Stimulated activated naive CD8-positive, alpha-beta T cell treated with anti-CD3 and anti-CD28 coated beads, Interleukin-15, Interleukin-2, amounts not matched to agents 100 ng/mL and 50 ng/mL, for 24 hours (primary cell): ENCODE results near the gene TEX101.

ENCODE experiments used
- H3K27ac Mint-ChIP-seq: one replicate; pipeline ENCODE4 v1.8.0; 2021; ENCODE audit warnings: mild to moderate bottlenecking, mixed read lengths
- H3K27me3 Mint-ChIP-seq: one replicate; pipeline ENCODE4 v1.8.0; 2021; ENCODE audit warnings: mixed read lengths
- H3K36me3 Mint-ChIP-seq: one replicate; pipeline ENCODE4 v1.8.0; 2021; ENCODE audit warnings: low read depth, mixed read lengths
- H3K4me1 Mint-ChIP-seq: one replicate; pipeline ENCODE4 v1.8.0; 2021; ENCODE audit warnings: low read depth, mixed read lengths
- H3K4me3 Mint-ChIP-seq: one replicate; pipeline ENCODE4 v1.8.0; 2021; ENCODE audit warnings: mild to moderate bottlenecking, mixed read lengths
- H3K9me3 Mint-ChIP-seq: one replicate; pipeline ENCODE4 v1.8.0; 2021; ENCODE audit warnings: mixed read lengths

The TEX101 gene

DNA sequence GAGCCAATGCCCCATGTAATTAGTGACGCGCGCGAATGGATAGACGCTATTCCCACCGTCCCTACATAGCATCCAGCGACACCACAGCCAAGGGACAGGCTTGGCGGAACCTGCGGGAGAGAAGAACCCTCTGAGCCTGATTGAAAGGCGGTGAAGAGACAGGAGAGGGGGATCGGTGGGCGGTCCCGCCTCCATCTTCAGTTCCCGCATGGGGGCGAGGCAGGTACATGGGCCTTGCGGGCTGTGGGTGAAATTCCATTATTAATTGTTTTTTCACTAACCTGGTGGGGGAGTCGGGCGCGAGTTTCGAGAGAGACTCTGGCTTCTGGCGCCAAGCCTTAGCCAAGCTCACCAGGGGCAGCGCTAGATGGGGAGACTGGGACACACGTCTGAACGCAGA is 8.4 kb upstream of the TEX101 start:
- Mint-ChIP-seq H3K9me3 (no peaks in the 10 kb centered on the region), H3K4me1 (no peaks in the 10 kb centered on the region), H3K27ac (no peak overlapping the region), H3K4me3 (no peak overlapping the region), H3K36me3 (no peaks in the 10 kb centered on the region), H3K27me3 (peaks cover 8% of the 10 kb centered on the region)

DNA sequence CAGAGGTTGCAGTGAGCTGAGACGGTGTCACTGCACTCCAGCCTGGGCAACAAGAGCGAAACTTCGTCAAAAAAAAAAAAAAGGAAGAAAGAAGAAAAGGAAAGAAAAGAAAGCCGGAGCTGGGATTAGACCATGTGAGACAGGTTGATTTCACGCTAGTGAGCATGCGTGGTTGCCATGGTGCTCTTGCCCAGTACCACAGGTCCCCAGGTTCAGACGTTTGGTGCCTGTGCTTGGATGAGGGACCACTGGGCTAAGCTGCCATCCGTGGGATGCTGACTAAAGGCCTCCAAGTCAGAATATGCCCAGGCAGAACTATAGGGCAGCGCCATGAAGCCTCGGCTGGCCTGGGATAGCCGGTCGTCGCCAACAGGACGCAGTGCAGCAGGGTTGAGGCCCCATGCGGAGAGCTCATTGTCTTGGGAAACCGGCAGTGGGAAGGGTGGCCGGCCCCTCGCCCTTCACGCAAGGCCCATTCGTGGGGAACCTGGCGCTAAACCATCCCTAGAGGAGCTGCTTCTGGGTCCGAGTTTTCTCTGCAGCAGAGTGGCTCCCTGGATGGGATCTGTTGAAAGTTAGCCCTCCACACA is 7.2 kb upstream of the TEX101 start:
- Mint-ChIP-seq H3K27ac (no peak overlapping the region), H3K9me3 (no peaks in the 10 kb centered on the region), H3K4me3 (no peak overlapping the region), H3K4me1 (no peaks in the 10 kb centered on the region), H3K36me3 (no peaks in the 10 kb centered on the region), H3K27me3 (peaks cover 3% of the 10 kb centered on the region)

GRCh38 chr19:43408043-43408442 is 6.6 kb upstream of the TEX101 start:
- H3K27me3 Mint-ChIP-seq, result peaks cover 3% of the 10 kb centered on the region
- H3K4me1 Mint-ChIP-seq, result no peaks in the 10 kb centered on the region
- no peak overlapping the region for H3K4me3 Mint-ChIP-seq
- no peaks in the 10 kb centered on the region for H3K36me3 Mint-ChIP-seq
- no peaks in the 10 kb centered on the region for H3K9me3 Mint-ChIP-seq
- no peak overlapping the region for H3K27ac Mint-ChIP-seq

DNA sequence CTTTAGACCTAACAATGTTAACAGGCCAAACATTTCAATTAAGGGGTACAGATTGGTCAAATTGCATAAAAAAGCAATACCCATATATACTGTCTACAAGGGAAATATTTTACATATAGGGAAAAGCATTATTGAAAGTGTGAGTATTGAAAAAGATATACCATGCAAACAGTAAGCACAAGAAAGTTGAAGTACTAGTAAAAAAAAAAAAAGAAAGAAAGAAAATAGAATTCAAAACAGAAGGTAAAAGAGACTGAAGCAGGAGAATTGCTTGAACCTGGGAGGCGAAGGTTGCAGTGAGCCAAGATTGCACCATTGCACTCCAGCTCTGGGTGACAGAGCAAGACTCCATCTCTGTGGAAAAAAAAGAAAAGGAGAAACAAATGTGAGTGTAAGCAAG is 5.3 kb upstream of the TEX101 start:
- H3K36me3 Mint-ChIP-seq, result no peaks in the 10 kb centered on the region

DNA sequence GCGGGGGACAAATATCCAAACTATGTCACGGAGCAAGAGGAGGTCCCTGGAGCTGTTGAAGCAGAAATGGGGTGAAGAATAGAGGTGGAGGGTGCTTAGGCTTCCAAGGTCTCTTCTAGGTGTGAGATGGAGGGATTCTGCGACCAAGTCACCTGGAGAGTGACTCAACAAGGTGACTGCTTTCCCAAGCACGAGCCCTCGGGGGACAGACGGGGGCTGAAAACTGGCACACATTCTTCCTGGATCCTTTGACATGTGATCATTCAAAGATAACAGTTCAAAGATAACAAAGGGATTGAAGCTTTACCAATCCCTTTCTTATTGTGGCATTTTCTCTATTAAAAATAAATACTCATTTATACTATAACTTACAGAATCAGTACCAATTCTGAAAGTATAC is 2.2 kb upstream of the TEX101 start:
- Mint-ChIP-seq H3K36me3 (no peaks in the 10 kb centered on the region), H3K27ac (no peak overlapping the region), H3K4me3 (no peak overlapping the region), H3K9me3 (no peaks in the 10 kb centered on the region), H3K4me1 (no peaks in the 10 kb centered on the region), H3K27me3 (no peaks in the 10 kb centered on the region)

More for the DNA sequence above, 5.3 kb upstream of the TEX101 start:
- Mint-ChIP-seq H3K4me3 (no peak overlapping the region), H3K27ac (no peak overlapping the region), H3K9me3 (no peaks in the 10 kb centered on the region), H3K27me3 (peaks cover 3% of the 10 kb centered on the region), H3K4me1 (no peaks in the 10 kb centered on the region)

GRCh38 chr19:43416951-43417623 is 2.4 kb downstream of the TEX101 start:
- Mint-ChIP-seq H3K4me3 (no peak overlapping the region), H3K4me1 (no peaks in the 10 kb centered on the region), H3K27ac (no peak overlapping the region), H3K36me3 (no peaks in the 10 kb centered on the region), H3K9me3 (no peaks in the 10 kb centered on the region), H3K27me3 (no peaks in the 10 kb centered on the region)

DNA sequence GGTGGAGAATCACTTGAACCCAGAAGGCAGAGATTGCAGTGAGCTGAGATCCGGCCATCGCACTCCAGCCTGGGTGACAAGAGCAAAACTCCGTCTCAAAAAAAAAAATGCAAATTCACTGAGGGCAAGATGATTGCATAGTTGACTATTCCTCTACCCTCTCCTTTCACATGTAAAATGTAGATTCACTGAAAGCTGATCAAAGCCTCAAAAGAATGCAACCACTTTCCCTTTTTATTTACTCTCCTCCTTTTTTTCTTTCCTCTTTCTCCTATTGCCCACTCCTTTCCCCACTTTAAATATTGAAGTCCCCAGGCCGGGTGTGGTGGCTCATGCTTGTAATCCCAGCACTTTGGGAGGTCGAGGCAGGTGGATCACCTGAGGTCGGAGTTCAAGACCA is 6.3 kb downstream of the TEX101 start:
- Mint-ChIP-seq H3K27ac (no peak overlapping the region), H3K9me3 (no peaks in the 10 kb centered on the region), H3K4me3 (no peak overlapping the region), H3K36me3 (no peaks in the 10 kb centered on the region), H3K4me1 (peaks cover 4% of the 10 kb centered on the region), H3K27me3 (no peaks in the 10 kb centered on the region)

GRCh38 chr19:43422000-43422688 is 7.5 kb downstream of the TEX101 start:
- no peaks in the 10 kb centered on the region for H3K36me3 Mint-ChIP-seq
- H3K9me3 Mint-ChIP-seq, result no peaks in the 10 kb centered on the region
- peaks cover 5% of the 10 kb centered on the region for H3K4me1 Mint-ChIP-seq
- H3K27me3 Mint-ChIP-seq, result no peaks in the 10 kb centered on the region
- H3K4me3 Mint-ChIP-seq, result no peak overlapping the region
- H3K27ac Mint-ChIP-seq, result no peak overlapping the region

DNA sequence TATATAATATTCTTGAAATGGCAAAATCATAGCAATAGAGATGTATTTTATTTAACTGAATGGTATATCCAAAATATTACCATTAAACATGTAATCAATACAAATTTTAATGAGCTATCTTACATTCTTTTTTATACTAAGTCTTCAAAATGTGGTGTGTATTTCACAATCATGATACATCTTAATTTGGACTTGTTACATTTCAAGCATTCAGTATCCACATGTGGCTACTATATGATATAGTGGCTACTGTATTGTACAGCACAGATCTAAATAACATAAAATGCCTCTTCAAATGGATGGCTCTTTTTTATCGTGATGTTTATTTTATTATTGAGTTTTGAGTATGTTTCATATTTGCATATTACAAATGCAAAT is 8.0 kb downstream of the TEX101 start:
- no peak overlapping the region for H3K4me3 Mint-ChIP-seq
- no peaks in the 10 kb centered on the region for H3K36me3 Mint-ChIP-seq
- no peaks in the 10 kb centered on the region for H3K27me3 Mint-ChIP-seq

GRCh38 chr19:43423779-43424178 is 9.1 kb downstream of the TEX101 start:
- Mint-ChIP-seq H3K27me3 (no peaks in the 10 kb centered on the region), H3K36me3 (no peaks in the 10 kb centered on the region), H3K9me3 (no peaks in the 10 kb centered on the region), H3K27ac (no peak overlapping the region), H3K4me1 (peaks cover 5% of the 10 kb centered on the region), H3K4me3 (no peak overlapping the region)

More for the DNA sequence above, 8.0 kb downstream of the TEX101 start:
- Mint-ChIP-seq H3K27ac (no peak overlapping the region), H3K4me1 (peaks cover 5% of the 10 kb centered on the region), H3K9me3 (no peaks in the 10 kb centered on the region)

GRCh38 chr19:43425567-43426392 is 11.1 kb downstream of the TEX101 start:
- Mint-ChIP-seq H3K4me1 (peaks cover 5% of the 10 kb centered on the region), H3K4me3 (no peak overlapping the region), H3K36me3 (no peaks in the 10 kb centered on the region), H3K9me3 (no peaks in the 10 kb centered on the region), H3K27me3 (no peaks in the 10 kb centered on the region), H3K27ac (no peak overlapping the region)

DNA sequence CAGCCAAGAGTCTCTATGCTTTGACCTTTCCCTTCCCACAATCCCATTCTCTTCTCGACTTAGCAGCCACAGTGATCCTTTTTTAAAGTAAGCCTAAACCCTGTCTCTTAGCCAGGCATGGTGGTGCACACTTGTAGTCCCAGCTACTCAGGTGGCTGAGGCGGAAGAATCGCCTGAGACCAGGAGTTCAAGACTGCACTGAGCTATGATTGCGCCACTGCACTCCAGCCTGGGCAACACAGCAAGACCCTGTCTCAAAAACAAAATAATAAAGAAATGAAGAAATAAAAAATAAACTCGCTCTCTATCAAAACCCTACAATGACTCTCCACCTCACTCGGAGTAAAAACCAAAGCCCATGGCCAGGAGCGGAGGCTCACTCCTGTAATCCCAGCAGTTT is 14.7 kb downstream of the TEX101 start:
- Mint-ChIP-seq H3K36me3 (no peaks in the 10 kb centered on the region), H3K4me1 (peaks cover 10% of the 10 kb centered on the region), H3K27me3 (no peaks in the 10 kb centered on the region), H3K9me3 (no peaks in the 10 kb centered on the region), H3K27ac (no peak overlapping the region), H3K4me3 (no peak overlapping the region)

DNA sequence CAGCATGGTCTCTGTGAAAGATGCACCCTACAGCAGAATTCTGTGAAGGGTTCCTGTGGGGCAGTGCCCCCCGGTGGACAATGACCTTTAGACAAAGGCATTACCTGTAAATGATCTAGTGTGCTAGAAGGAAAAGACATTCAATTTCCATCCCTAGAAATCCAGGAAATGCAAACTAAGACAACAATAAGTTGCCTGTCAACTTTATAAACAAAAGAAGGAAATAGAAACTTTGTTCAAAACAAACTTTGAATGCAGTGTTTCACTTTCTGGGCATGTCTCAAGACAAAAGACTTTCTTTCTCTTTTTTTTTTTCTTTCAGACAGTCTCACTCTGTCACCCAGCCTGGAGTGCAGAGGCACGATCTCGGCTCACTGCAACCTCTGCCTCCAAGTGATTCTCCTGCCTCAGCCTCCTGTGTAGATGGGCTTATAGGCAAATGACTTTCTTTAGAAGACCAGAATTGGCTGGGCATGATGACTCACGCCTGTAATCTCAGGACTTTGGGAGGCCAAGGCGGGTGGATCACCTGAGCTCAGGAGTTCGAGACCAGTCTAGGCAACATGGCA is 15.5 kb downstream of the TEX101 start:
- Mint-ChIP-seq H3K4me3 (no peak overlapping the region), H3K27me3 (no peaks in the 10 kb centered on the region), H3K9me3 (no peaks in the 10 kb centered on the region), H3K4me1 (peaks cover 10% of the 10 kb centered on the region), H3K27ac (no peak overlapping the region), H3K36me3 (no peaks in the 10 kb centered on the region)

DNA sequence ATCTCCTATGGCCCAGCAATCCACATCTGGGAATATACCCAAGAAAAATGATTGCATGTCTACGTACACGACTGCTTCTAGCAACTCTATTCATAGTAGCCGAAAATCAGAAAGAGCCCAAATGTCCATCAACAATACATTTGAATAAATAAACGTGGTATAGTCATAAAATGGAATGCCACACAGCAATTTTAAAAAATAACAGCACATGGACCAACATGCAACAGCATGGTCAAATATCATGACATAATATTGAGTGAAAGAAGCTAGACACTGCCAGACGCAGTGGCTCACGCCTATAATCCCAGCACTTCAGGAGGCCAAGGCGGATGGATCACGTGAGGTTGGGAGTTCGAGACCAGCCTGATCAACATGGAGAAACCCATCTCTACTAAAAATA is 16.3 kb downstream of the TEX101 start:
- Mint-ChIP-seq H3K36me3 (no peaks in the 10 kb centered on the region), H3K27me3 (no peaks in the 10 kb centered on the region), H3K9me3 (no peaks in the 10 kb centered on the region), H3K27ac (no peak overlapping the region), H3K4me1 (peaks cover 6% of the 10 kb centered on the region), H3K4me3 (no peak overlapping the region)

DNA sequence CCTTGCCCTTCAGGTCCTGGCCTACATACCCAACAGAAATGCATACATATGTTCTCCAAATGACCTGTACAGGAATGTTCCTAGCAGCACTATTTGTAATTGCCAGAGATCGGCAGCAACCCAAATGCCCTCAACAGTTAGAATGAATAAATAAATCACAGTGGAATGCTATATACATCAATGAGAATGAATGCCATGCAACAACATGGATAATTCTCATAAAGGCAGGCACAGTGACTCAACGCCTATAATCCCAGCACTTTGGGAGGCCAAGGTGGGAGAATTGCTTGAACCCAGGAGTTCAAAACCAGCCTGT is 18.6 kb downstream of the TEX101 start:
- Mint-ChIP-seq H3K27me3 (no peaks in the 10 kb centered on the region), H3K4me1 (peaks cover 19% of the 10 kb centered on the region), H3K27ac (no peak overlapping the region), H3K9me3 (no peaks in the 10 kb centered on the region), H3K36me3 (no peaks in the 10 kb centered on the region), H3K4me3 (no peak overlapping the region)
